Fibroblast of the aortic adventitia (primary cell): ENCODE data around the gene IGF1R. TPM values are rescaled to one million over a fixed set of nuclear protein-coding genes. Genes with fewer than 3 reads are reported as not detected.

ENCODE experiments used
- DNase-seq: peaks from one replicate; pipeline ENCODE4 v3.0.0-alpha.2; 2010; ENCODE audit warnings: low read depth
- H3K4me3 ChIP-seq: 2 replicates; pipeline ENCODE4 v1.5.1; 2011; ENCODE audit warnings: low read depth, mild to moderate bottlenecking, control low read depth, low read length, moderate library complexity
- total RNA-seq: library from RNA; depleted of rRNA; stranded (reverse); fragments of >200 nt; gene quantifications from 2 replicates; pipeline ENCODE4 v1.2.3, GENCODE V29; 2012; ENCODE audit warnings: low replicate concordance
- TF ChIP-seq, protein P1 (sequence below): IDR thresholded peaks from 2 replicates; pipeline ENCODE4 v1.5.1; 2011; ENCODE audit warnings: mild to moderate bottlenecking, low read length, control low read depth, inconsistent platforms; ENCODE audit not compliant: insufficient read depth

IGF1R gene
- total RNA-seq, 1 donor = 45.6 TPM

DNA sequence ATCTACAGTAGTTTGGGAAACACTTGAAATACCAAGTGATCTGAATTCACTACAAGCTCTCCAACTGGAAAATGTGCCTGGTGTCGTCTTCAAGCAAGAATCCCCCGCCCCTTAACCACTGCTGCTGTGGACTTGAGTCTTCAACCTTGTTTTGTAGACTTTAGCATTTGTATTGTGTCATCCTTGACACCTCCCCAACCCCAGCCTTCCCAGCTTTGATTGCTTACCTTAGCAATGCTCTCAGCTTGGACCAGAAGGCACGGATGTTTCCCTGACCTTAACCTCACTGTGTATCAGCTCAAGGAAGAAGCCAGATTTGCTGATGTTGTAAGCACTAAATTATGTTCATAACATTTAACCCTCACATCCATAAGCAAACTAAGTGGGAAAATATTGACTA is 146.4 kb downstream of the IGF1R start:
- TF ChIP-seq, protein P1, sequence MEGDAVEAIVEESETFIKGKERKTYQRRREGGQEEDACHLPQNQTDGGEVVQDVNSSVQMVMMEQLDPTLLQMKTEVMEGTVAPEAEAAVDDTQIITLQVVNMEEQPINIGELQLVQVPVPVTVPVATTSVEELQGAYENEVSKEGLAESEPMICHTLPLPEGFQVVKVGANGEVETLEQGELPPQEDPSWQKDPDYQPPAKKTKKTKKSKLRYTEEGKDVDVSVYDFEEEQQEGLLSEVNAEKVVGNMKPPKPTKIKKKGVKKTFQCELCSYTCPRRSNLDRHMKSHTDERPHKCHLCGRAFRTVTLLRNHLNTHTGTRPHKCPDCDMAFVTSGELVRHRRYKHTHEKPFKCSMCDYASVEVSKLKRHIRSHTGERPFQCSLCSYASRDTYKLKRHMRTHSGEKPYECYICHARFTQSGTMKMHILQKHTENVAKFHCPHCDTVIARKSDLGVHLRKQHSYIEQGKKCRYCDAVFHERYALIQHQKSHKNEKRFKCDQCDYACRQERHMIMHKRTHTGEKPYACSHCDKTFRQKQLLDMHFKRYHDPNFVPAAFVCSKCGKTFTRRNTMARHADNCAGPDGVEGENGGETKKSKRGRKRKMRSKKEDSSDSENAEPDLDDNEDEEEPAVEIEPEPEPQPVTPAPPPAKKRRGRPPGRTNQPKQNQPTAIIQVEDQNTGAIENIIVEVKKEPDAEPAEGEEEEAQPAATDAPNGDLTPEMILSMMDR = no peak
- no peak for DNase-seq

GRCh38 chr15:98795980-98796379 is 147.6 kb downstream of the IGF1R start:
- no peak for DNase-seq
- TF ChIP-seq, protein P1 = no peak
- no peak overlapping the region for H3K4me3 ChIP-seq

More for the DNA sequence above, 146.4 kb downstream of the IGF1R start:
- no peak overlapping the region for H3K4me3 ChIP-seq

- TF ChIP-seq, protein P1 = no peak
- H3K4me3 ChIP-seq = no peak overlapping the region
- no peak for DNase-seq
Observed at GRCh38 chr15:98796685-98797357, 148.5 kb downstream of the IGF1R start.

DNA sequence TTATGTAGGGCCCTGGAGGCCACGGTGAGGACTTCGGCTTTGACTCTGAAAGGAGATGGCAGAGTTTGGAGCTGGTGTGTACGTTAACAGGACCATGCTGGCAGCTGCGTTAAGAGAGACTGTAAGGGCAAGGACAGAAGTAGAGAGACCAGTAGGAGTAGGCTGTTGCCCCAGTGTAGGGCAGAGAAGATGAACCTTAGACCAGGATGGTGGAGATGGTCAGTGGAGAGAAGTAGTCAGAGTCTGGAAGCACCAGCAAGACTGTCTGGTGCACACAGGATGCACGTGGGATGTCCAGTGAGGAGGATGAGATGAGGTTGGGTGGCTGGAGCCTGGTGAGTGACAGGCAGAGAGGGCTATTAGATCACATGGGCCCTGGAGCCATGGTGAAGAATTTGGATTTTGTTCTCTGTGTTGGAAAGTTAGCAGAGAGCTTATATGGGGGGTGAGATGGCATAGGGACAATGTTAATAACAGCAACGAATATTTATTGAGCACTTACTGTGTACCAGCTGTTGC is 150.1 kb downstream of the IGF1R start:
- TF ChIP-seq, protein P1 = no peak
- H3K4me3 ChIP-seq = no peak overlapping the region
- no peak for DNase-seq

DNA sequence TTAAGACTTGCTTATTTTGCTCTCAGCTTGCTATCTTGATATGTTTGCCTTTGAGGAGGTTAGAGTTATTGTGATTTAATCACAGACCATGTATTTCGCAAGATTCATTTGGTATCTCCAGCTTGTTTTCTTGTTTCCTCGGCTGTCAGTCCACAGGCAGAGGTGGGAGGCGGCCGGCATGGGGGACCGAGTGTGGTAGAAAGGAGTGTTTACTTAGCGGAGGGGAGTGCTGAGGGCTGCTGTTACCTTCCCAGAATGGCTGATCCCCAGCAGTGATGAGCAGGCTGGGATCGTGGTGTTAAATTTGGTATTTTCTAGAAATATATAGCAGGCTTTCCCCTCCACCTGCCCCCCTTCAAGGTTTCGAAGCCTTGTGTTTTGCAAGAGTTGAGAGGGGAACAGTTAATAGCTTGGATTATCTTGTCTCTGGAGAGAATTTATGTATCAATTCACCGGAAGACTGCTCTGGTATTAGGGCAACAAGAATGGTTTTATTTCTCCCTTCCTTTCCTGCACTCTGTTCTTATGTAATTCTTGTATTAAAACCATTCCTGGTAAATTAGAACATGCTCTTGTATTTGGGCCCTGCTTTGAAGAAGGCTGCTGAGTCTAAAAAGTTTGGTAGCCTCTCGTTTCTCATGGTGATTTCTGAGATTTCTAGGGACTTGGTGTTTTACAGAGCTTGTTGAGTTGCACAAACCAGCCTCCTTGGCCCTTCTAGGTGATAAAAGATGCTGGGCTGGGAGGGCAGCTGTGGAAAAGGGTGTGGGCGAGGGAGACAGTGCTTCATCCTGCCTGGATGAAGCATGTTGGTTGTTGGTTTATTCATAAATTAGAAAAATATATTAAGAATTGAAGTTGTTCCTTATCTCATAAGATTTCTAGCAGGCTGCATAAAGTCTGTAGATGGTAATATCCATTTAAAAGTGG is 151.4 kb downstream of the IGF1R start:
- DNase-seq = peak; percentile 27
- no peak overlapping the region for H3K4me3 ChIP-seq
- TF ChIP-seq, protein P1 = no peak

DNA sequence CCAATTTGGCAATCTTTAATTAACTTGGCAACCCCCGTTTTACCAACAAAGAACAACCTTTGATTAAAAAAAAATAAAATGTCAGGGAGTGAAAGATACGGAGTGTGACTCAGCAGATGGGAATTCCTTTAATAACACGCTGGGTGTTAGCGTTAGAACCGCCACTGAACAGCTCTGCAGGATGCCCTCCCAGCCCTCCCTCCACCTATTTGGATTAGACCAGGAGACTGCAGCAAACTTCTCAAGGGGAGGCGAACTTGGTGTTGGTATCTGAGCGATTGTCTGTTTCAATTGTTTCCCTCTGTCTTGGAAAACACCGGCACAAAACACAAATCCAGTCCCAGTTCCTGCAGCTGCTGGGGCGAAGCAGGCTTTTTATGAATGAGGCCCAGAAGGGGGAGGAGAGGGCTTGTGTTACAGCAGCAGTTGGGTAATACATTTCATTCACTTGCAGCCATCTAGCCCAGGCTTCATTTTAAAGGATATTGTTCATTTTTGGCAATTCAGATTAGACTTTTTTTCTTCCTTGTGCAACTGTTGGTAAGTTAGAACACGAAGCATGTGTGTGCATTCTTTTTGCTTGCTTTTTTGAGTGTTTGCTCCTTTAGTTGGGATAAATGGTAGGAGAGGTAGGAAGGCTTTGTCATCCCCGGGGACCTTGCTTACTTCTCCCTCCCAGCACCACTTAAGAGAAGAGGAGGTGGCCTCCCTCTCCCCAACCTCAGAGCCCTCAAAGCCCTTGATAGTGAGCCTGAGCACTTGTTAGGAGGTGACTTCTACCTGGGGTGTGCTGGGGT is 152.3 kb downstream of the IGF1R start:
- peak overlapping the region; percentile 23 for H3K4me3 ChIP-seq
- DNase-seq = peak; percentile 96
- TF ChIP-seq, protein P1 = peak; percentile 2
